GM18519 (cell line): ENCODE data around the gene OR10P1.

ENCODE experiments used
- ATAC-seq: cut with Tn5 transposase; IDR thresholded peaks from one replicate; pipeline ENCODE4 v1.9.1; 2021; ENCODE audit warnings: mild to moderate bottlenecking, moderate library complexity; ENCODE audit not compliant: unreplicated experiment, low FRiP score

OR10P1 gene

DNA sequence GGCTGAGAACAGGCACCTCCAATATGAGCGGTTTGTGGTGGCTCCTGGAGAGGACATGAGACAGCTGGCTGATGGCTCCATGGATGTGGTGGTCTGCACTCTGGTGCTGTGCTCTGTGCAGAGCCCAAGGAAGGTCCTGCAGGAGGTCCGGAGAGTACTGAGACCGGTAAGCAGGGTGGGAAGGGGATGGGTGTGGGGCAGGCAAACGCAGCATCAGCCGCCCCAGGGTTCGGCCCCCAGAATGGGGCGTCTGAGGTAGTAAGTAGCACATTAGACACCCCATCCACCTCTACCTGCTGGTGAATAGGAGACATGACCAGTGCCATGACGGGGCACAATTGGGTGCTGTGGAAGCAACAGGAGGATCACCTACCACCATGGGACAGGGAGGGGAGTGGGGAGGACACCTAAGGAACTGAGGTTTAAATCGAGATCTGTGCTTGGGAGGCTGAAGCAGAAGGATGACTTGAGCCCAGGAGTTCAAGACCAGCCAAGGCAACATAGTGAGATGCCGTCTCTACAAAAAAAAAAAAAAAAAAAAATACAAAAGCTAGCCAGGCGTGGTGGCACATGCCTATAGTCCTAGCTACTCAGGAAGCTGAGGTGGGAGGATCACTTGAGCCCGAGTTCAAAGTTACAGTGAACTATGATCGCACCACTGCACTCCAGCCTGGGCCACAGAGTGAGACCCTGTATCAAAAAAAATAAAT, 45.5 kb downstream of the OR10P1 start:
- ATAC-seq: no peak

DNA sequence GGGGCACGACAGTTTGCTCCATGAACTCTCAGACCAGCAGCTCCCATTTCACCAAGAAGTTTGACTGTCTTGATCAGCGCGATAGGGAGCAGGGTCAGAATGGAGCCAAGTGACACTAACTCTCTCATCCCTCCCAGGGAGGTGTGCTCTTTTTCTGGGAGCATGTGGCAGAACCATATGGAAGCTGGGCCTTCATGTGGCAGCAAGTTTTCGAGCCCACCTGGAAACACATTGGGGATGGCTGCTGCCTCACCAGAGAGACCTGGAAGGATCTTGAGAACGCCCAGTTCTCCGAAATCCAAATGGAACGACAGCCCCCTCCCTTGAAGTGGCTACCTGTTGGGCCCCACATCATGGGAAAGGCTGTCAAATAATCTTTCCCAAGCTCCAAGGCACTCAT, 47.0 kb downstream of the OR10P1 start:
- ATAC-seq: no peak

DNA sequence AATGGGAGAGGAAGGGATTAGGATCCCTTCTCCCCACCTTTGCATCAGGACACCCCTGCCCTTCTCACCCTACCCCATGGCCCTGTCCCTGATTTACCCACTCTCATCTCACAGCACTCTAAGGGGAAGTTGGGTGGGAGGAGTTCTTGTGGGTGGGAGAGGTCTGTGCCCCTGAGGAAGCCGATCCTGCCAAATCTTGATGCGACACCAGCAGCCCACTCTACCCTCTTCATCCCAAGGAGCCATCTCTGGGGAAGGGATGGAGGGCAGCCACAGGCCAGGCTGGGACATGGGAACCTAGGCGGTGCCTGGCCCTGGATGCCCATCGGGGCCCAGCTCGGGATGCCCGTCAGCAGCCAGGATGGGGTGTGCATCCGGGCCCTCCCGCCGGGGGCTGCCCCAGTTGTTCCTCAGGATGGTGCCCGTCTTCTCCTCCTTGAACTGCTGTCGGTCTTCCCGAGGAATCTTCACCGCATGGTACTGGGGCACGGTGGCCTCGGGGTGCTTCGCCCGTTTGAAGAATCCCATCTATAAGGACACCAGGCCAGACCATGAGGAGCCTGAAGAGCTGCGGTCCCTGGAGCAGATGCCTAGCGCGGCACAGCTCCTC, 48.2 kb downstream of the OR10P1 start:
- no peak for ATAC-seq

DNA sequence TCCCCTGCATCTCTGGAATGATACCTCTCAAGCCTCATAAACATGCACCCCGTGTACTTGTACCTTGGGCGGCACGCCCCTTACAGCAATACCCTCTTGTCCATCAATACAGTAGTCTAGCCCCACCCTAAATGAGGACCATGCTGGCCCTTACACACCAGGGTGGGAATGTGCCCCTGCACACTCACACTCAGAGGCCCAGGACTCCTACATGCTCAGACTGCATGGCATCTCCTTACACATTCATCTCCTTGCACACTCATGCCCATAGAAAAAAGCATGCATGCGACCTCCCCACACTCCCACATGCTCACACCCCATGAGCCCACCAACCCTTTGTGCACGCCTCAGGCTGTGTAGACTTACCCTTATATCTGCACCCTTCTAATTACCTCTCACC, 49.0 kb downstream of the OR10P1 start:
- no peak for ATAC-seq

DNA sequence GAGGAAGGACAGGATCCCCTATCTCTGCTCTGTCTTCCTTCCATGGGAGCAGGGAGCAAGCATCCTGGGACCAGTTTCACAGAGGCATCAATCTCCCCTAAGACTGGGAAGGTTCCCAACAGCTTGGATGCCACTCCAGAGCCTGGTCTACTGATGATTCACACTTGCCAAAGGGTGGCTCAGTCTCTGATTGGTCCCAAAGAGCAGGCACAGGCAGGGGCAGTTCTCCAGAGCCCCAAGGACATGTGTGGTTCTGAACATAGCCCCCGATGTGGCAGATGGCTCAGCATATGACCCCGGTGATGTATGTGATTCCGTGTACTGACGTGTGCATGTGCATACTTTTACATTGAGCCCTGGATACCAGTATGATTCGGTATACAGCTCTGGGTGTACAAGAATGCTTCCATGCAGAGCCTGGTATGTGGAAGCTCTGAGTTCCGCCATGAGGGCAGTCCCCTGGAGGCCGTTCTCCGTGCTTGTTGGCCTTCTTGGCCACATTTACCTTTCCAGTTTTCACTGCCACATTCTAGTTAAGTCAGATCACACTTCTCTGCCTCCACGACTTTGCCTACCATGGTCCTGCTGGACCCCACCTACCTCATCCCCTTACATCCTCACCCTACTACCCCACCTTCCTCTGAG, 49.8 kb downstream of the OR10P1 start:
- ATAC-seq: no peak
